Retinal pigment epithelial cell (primary cell): ENCODE data around the gene GID4.

Source experiments
- DNase-seq: peaks from one replicate; pipeline ENCODE4 v3.0.0-alpha.2; 2010; ENCODE audit warnings: low read depth
- H3K4me3 ChIP-seq: 2 replicates; pipeline ENCODE4 v1.5.1; 2011; ENCODE audit warnings: mild to moderate bottlenecking, low read length, control low read depth, moderate library complexity
- TF ChIP-seq, protein P1 (sequence below): conservative IDR thresholded peaks from 2 replicates; pipeline ENCODE4 v1.5.1; 2011; ENCODE audit warnings: low read depth, low read length, control low read depth, inconsistent platforms

Gene GID4

DNA sequence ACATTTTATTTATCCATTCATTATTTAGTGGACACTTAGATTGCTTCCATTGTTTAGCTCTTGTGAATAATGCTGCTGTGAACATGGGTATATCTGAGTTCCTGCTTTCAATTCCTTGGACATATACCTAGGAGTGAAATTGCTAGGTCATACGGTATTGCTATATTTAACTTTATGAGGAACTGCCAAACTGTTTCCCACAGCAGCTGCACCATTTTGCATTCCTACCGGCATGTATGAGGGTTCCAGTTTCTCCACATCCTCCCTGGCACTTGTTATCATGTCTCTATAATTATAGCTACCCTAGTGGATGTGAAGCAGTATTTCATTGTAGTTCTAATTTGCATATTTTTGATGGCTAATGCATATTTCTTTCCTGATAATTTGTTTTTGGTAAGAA is 24.8 kb downstream of the GID4 start:
- TF ChIP-seq, protein P1, sequence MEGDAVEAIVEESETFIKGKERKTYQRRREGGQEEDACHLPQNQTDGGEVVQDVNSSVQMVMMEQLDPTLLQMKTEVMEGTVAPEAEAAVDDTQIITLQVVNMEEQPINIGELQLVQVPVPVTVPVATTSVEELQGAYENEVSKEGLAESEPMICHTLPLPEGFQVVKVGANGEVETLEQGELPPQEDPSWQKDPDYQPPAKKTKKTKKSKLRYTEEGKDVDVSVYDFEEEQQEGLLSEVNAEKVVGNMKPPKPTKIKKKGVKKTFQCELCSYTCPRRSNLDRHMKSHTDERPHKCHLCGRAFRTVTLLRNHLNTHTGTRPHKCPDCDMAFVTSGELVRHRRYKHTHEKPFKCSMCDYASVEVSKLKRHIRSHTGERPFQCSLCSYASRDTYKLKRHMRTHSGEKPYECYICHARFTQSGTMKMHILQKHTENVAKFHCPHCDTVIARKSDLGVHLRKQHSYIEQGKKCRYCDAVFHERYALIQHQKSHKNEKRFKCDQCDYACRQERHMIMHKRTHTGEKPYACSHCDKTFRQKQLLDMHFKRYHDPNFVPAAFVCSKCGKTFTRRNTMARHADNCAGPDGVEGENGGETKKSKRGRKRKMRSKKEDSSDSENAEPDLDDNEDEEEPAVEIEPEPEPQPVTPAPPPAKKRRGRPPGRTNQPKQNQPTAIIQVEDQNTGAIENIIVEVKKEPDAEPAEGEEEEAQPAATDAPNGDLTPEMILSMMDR = no peak
- no peak for DNase-seq
- H3K4me3 ChIP-seq = no peak overlapping the region

DNA sequence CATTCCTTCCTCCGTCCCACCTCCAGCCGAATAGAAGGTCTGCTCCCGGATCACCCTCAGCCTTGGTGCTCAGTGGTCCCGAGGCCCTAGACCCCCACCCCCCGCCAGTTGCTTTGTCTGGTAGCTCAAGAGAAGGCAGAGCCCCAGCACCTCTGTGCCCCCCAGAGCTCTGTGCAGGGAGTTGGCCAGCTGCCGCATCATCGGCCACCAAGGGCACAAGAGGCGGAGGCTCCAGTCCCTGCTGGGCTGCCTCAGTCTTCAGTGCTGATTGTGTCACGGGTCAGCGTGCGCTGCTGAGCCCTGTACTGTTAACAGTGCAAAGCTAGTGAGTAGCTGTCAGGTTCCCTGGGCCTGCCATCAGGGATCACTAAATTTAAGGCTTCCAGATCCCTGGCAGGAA is 26.3 kb downstream of the GID4 start:
- no peak for DNase-seq
- TF ChIP-seq, protein P1 = no peak
- no peak overlapping the region for H3K4me3 ChIP-seq

DNA sequence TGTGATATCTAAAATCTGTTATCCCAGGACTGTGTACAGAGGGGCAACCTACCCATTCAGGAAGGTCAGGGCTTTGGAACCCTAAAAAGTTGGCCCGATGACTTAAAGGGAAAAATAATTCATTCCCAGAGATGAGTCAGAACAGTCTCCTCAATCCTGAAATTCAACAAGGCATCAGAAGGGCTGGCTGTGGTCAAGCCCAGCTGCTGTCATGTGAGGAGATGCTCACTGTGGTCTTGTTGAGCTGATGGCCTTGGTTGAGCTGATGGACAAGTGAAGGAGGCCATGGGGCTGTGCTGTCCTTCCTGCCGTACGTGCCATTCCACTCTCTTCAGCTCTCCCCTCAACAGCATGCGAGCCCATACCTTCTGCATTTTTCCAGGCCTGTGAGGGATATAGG is 27.7 kb downstream of the GID4 start:
- TF ChIP-seq, protein P1 = no peak
- no peak for DNase-seq
- H3K4me3 ChIP-seq = no peak overlapping the region

DNA sequence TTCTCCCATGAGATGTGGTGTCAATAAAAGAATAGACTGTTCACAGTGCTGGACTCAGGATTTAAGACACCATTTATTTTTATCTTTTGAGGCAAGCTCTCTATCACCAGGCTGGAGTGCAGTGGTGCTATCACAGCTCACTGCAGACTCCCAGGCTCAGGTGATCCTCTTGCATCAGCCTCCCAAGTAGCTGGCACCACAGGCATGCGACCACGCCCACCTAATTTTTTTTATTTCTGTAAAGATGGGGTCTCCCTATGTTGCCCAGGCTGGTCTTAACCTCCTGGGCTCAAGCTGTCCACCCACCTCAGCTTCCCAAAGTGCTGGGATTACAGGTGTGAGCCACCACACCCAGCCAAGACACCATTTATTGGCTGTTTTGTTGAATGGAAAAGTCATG is 29.9 kb downstream of the GID4 start:
- TF ChIP-seq, protein P1 = no peak
- DNase-seq = no peak
- no peak overlapping the region for H3K4me3 ChIP-seq

DNA sequence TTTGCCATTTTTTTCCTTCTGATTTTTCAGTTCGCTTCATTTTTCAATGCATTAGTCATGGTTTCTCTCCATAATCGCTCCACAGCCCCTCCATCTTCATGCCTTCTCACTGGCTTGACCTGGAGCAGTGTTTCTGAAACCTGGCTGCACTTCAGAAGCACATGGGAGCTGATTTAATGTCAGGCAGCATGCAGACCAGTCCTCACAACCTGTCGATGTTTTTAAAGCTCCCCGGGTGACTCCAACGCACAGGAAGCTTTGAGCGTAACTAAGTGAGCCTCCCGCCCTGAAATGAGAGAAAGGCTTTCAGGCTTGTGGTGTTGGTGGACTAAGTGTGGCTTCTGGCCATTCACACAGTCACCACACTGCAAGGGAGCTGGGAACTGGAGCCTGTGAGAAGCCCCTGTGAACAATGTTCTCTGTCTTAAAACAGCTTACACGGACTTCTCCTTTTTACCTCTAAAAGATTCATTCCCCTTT is 31.7 kb downstream of the GID4 start:
- TF ChIP-seq, protein P1 = no peak
- peak overlapping the region; percentile 12 for H3K4me3 ChIP-seq
- DNase-seq = peak; percentile 12

DNA sequence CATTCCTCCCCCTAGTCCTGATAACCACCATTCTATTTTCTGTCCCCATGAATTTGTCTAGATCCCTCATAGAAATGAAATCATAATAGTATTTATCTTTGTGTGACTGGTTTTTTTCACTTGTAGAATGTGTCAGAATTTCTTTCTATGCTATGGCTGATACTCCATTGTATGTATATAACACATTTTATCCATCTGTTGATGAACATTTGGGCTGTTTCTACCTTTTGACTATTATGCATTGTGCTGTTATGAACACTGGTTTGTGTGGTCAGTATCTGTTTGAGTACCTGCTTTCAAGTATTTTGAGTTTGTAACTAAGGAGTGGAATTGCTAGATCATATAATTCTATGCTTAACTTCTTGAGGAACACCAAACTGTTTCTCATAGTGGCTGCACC is 32.5 kb downstream of the GID4 start:
- TF ChIP-seq, protein P1 = no peak
- no peak overlapping the region for H3K4me3 ChIP-seq
- no peak for DNase-seq

DNA sequence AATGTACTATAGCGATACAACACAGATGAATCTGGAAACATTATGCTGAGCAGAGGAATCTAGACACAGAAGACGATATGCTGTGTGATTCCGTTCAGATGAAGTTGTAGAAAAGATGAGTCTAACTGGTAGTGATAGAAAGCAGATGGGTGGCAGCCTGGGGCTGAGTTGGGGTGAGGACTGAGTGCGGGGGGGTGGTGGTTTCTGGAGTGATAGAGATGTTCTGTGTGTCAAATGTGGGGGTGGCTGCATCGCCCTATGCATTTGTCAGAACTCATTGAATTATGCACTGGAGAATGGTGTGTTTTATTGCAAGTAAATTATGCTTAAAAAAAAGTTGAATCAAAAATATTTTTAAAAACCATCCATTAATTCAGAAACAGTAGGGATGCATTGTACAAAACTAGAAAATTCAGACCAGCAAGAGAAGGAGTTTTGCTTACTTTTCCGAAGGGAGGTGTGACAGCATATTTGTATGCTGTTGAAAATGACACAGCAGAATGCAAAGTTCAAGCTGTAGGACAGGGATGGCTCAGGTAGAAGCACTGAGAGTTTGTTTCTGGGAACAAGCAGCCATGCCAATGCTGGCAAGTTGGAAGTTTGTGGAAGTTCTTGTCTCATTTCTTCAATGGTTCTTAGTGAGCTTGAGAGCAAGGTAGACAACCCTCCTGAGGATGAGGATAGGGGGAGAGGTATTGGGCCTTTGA is 35.5 kb downstream of the GID4 start:
- no peak for DNase-seq

More for the DNA sequence above, 35.5 kb downstream of the GID4 start:
- TF ChIP-seq, protein P1 = no peak
- H3K4me3 ChIP-seq = no peak overlapping the region
